Fibroblast of lung (primary cell): ENCODE data around the gene ZNF277.

Source experiments
- CTCF ChIP-seq, 2 donors: IDR thresholded peaks in 1 of 2; conservative IDR thresholded peaks in 1 of 2; 1 replicate in 1 of 2; 2 replicates in 1 of 2; pipeline ENCODE4 v1.5.1; 2011 to 2012; ENCODE audit warnings: low read length in 2 of 2, control low read depth in 1 of 2, inconsistent platforms in 1 of 2, low read depth in 1 of 2, mild to moderate bottlenecking in 1 of 2
- EZH2 ChIP-seq: IDR thresholded peaks from 2 replicates; pipeline ENCODE4 v1.5.1; 2012; ENCODE audit warnings: low read length, control low read depth, mild to moderate bottlenecking; ENCODE audit errors: missing control alignments

- TF ChIP-seq CTCF (conservative IDR thresholded peaks at IDR 0.05 in 1 of 2, IDR thresholded peaks at IDR 0.05 in 1 of 2; ENCODE audit: low read depth in 1 of 2, low read length in 2 of 2) (no peak), EZH2 (no peak)
Measured at GRCh38 chr7:112383671-112384417, 177.3 kb downstream of the ZNF277 start.
